ENCODE measurements around the gene CBFA2T2. TPM values are rescaled to one million over a fixed set of nuclear protein-coding genes. Genes with fewer than 3 reads are reported as not detected.

The CBFA2T2 gene
- total RNA-seq, 2 donors from 2014 or later, result 10.6 to 12.5 TPM

DNA sequence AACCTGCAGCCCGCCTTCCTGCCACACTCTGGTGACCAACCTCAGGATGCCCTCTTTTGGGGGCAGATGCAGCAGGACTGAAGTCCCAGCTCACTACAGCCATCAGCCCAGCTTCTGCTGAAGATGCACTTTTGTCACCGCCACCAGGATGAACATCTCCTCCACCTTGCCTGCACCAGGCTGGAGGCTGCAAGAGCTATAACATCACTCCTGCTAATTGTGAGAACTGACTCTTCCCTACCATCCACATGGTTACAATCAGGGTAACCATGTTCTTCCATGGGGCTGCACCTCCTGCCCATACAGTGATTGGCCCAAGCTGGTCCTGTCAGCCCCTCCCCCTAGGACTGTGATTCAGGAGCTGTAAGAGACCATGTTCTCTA is 174.9 kb downstream of the CBFA2T2 start:
- WGBS, 2 donors, result 92 to 100% methylated on average over 1 to 2 of the region's 2 CpGs
- no peak for DNase-seq
- H3K27ac ChIP-seq, result no peak overlapping the region
- peaks cover 0 to 3% of the 10 kb centered on the region in 2 donors for H3K36me3 ChIP-seq (replicated peaks in 1 of 2; ENCODE audit: insufficient read depth in 1 of 2, low read depth in 2 of 2)
- H3K4me3 ChIP-seq, result no peak overlapping the region
- H3K4me1 ChIP-seq, result peaks cover 46% of the 10 kb centered on the region
- TF ChIP-seq POLR2A (IDR thresholded peaks at IDR 0.05) (no peak), CTCF (IDR thresholded peaks at IDR 0.05) (no peak)
- intact Hi-C loops (cut with DNase I), result no loop called here
- no peaks in the 10 kb centered on the region for H3K9me3 ChIP-seq
- H3K27me3 ChIP-seq, result no peaks in the 10 kb centered on the region
- ATAC-seq, result no peak

DNA sequence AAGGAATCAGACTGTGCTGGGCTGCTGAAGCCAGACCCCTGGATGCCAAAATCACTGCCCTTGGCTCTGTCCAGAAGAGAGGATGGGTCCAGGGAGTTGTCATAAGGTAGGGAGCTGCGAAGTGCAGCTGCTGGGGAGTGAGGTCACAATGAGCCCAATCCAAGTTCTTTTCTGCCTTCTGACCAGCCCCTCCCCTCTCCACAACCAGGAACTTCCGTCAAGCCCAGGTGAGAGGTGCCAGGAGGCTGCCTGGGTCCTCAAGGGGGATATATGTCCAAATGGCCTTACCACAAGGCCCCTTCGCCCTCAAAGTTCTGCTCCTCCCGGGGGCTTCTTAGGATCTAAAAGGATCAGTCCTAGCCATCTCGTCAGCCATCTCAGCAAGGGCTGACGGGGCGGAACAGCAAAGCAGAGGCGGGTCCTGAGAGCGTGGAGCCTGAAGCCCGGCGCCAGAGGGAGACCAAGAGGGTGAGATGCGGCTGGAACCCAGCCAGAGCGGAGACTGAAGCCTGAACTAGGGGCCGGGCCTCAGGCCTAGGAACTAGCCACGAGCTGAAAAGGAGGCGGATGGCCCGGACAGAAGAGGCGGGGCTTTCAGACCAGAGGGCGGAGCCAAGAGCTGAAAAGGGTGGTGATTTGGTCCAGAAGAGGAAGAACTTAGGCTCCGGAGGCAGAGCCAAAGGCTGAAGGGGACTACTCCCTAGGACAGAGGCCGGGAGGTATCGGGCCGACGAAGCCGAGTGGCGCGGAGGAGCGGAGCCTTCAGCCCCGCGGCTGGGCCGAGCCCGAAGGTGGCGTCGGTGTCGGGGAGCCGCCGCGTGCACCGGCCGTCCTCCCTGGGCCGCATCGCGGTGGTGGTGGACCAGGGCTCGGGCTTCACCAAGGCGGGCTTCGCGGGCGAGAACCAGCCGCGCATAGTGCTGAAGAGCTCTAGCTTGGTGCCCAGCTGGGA is 176.7 kb downstream of the CBFA2T2 start, which contains the start of gene ACTL10:
TSS of gene ACTL10 (plus strand) at position 651 of the 952 bp plus-strand sequence. CDS start 555 bp downstream, outside the sequence.
- Histone ChIP-seq H3K36me3 (replicated peaks in 1 of 2; ENCODE audit: insufficient read depth in 1 of 2, low read depth in 2 of 2) (peaks cover 0 to 3% of the 10 kb centered on the region in 2 donors), H3K27me3 (no peaks in the 10 kb centered on the region), H3K4me1 (peaks cover 50% of the 10 kb centered on the region), H3K4me3 (peak within 1 kb of the TSS; percentile 45 to 48), H3K27ac (peak within 1 kb of the TSS; percentile 87 to 93 (median 90)), H3K9me3 (no peaks in the 10 kb centered on the region)
- DNase-seq (peak; percentile 98 to 100 (median 99)), ATAC-seq (peak; percentile 81)
- intact Hi-C loops (cut with DNase I), result no loop called here
- TF ChIP-seq CTCF (IDR thresholded peaks at IDR 0.05) (peak in 6 of 7 experiments; percentile 11 to 59 (median 50)), POLR2A (IDR thresholded peaks at IDR 0.05) (peak; percentile 75 to 94 (median 88))
- 2 to 12% methylated on average over 22 to 49 of the region's 50 CpGs for WGBS, 2 donors

GRCh38 chr20:33667245-33667675 is 177.4 kb downstream of the CBFA2T2 start:
- TF ChIP-seq POLR2A (IDR thresholded peaks at IDR 0.05) (no peak), CTCF (IDR thresholded peaks at IDR 0.05) (no peak)
- 15% methylated on average over 54 of the region's 55 CpGs; no CpG with 5 or more reads in 1 of the 2 donors for WGBS, 2 donors
- DNase-seq (peak; percentile 71 to 84 (median 76)), ATAC-seq (peak; percentile 23)
- intact Hi-C loops (cut with DNase I), result no loop called here
- Histone ChIP-seq H3K36me3 (replicated peaks in 1 of 2; ENCODE audit: insufficient read depth in 1 of 2, low read depth in 2 of 2) (peaks cover 0 to 3% of the 10 kb centered on the region in 2 donors), H3K27me3 (no peaks in the 10 kb centered on the region), H3K4me1 (peaks cover 50% of the 10 kb centered on the region), H3K4me3 (peak overlapping the region; percentile 45 to 48), H3K9me3 (no peaks in the 10 kb centered on the region), H3K27ac (peak overlapping the region; percentile 87 to 93 (median 90))

DNA sequence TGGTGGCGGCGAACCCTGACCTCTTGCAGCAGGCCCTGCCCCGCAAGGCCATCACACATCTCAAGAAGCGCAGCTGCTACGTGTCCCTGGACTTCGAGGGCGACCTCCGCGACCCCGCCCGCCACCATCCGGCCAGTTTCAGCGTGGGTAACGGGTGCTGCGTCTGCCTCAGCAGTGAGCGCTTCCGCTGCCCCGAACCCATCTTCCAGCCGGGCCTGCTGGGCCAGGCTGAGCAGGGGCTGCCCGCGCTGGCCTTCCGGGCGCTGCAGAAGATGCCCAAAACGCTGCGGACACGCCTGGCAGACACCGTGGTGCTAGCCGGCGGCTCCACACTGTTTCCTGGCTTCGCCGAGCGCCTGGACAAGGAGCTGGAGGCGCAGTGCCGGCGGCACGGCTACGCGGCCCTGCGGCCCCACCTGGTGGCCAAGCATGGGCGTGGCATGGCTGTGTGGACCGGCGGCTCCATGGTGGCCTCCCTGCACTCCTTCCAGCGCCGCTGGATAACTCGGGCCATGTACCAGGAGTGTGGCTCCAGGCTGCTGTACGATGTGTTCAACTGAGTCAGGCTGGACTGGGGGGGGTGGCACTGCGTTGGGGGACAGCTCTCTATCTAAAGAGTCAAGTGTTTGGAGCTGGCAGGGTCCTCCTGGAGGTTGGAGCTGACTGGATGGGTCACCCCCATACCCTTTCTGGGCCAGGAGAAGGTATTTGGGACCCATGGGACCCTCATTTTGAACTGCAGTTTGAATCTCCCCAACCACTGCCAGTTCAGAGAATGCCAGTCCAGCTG is 178.0 kb downstream of the CBFA2T2 start:
- Histone ChIP-seq H3K4me3 (peak overlapping the region in 1 of 2 donors; percentile 48), H3K4me1 (peaks cover 52% of the 10 kb centered on the region), H3K9me3 (no peaks in the 10 kb centered on the region), H3K27ac (peak overlapping the region; percentile 87 to 93 (median 90)), H3K36me3 (replicated peaks in 1 of 2; ENCODE audit: insufficient read depth in 1 of 2, low read depth in 2 of 2) (peaks cover 0 to 3% of the 10 kb centered on the region in 2 donors), H3K27me3 (no peaks in the 10 kb centered on the region)
- TF ChIP-seq POLR2A (IDR thresholded peaks at IDR 0.05) (peak in 1 of 3 donors; percentile 18), CTCF (IDR thresholded peaks at IDR 0.05) (peak; percentile 89 to 98 (median 92))
- intact Hi-C loops (cut with DNase I), result no loop called here
- ATAC-seq (peak; percentile 58), DNase-seq (peak; percentile 83 to 89 (median 86))
- WGBS, 2 donors, result 0 to 9% methylated on average over 3 to 46 of the region's 47 CpGs
